Duodenal mucosa (tissue), 2 donors: ENCODE results near the gene CBFA2T3.

Experiments
- H3K27ac ChIP-seq: one replicate; pipeline ENCODE4 v1.7.0; 2013; ENCODE audit warnings: low read depth, low read length
- H3K27me3 ChIP-seq, 2 donors: one replicate each; pipeline ENCODE4 v1.7.0; 2013; ENCODE audit warnings: low read length in 2 of 2, control low read depth in 1 of 2; ENCODE audit not compliant: insufficient read depth in 2 of 2, control insufficient read depth in 1 of 2
- H3K36me3 ChIP-seq, 2 donors: one replicate each; pipeline ENCODE4 v1.7.0; 2013; ENCODE audit warnings: low read length in 2 of 2, control low read depth in 1 of 2; ENCODE audit not compliant: insufficient read depth in 2 of 2, control insufficient read depth in 1 of 2
- H3K4me1 ChIP-seq, 2 donors: one replicate each; pipeline ENCODE4 v1.7.0; 2013; ENCODE audit warnings: low read length in 2 of 2, control low read depth in 1 of 2; ENCODE audit not compliant: insufficient read depth in 2 of 2, control insufficient read depth in 1 of 2
- H3K4me3 ChIP-seq, 2 donors: one replicate each; pipeline ENCODE4 v1.7.0; 2013; ENCODE audit warnings: low read length in 2 of 2, low read depth in 1 of 2
- H3K9ac ChIP-seq, 2 donors: one replicate each; pipeline ENCODE4 v1.7.0; 2013; ENCODE audit warnings: low read length in 2 of 2, low read depth in 1 of 2
- H3K9me3 ChIP-seq, 2 donors: one replicate each; pipeline ENCODE4 v1.7.0; 2013; ENCODE audit warnings: low read length in 2 of 2, control low read depth in 1 of 2; ENCODE audit not compliant: control insufficient read depth in 1 of 2

Gene CBFA2T3

DNA sequence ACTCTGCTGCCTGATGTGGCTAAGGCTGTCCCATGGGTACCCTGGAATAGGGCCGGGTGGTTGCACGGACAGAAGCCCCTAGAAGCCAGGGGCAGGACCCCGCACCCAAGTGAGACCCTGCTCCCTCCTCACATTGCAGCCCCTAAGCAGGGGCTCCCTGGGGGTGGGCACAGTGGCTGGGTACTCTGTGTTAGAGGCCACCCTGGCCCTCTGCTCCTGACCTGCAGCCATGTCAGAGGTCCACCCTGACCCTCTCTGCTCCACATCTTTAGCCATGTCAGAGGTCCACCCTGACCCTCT is 2.1 kb downstream of the CBFA2T3 start:
- H3K9me3 ChIP-seq = no peaks in the 10 kb centered on the region
- no peak overlapping the region for H3K4me3 ChIP-seq
- H3K27me3 ChIP-seq = peaks cover 0 to 9% of the 10 kb centered on the region in 2 donors
- no peak overlapping the region for H3K27ac ChIP-seq
- H3K4me1 ChIP-seq = peaks cover 12 to 40% of the 10 kb centered on the region in 2 donors
- H3K36me3 ChIP-seq = no peaks in the 10 kb centered on the region
- H3K9ac ChIP-seq = no peak overlapping the region

DNA sequence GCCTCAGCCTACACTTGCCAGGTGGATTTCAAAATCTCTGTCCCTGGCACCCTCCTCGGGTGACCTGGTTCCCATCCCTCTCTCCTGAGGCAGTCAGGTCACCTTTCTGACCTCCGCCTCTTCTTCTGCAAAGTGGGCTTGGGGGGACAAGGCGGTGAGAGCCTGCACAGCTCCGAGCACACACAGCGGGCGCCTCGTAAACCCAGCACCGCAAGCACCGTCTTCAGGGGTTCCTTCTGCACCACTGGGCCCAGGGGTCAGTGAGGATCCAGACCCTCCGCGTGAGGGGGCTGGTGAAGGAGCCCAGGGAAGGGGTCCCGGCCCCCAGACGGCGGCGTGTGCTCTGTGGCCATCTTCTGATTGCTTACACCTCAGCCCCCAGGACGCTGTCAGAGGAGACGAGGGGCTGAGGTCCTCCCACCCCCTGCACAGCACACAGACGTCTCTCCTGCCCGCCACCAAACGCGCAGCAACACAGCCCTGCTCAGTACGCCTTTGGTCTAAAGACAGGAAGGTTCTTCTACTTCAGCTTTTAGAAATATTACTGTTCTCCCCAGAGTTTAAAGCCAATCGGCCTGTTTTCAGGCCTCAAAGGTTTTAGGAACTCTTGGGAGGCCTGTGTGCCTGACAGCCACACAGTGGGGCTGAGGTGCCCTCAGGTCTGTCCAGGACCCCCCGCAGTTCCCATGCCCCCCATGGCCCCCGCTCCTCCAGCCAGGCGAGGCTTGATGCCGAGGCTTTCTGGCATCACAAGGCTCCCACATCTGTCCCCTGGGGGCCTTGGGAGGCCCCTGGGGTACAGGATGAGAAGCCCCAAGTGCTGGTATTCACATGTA is 2.7 kb downstream of the CBFA2T3 start:
- H3K27ac ChIP-seq = no peak overlapping the region
- peaks cover 12 to 46% of the 10 kb centered on the region in 2 donors for H3K4me1 ChIP-seq
- H3K36me3 ChIP-seq = no peaks in the 10 kb centered on the region
- peaks cover 0 to 9% of the 10 kb centered on the region in 2 donors for H3K27me3 ChIP-seq
- H3K4me3 ChIP-seq = no peak overlapping the region
- H3K9me3 ChIP-seq = no peaks in the 10 kb centered on the region
- H3K9ac ChIP-seq = no peak overlapping the region

DNA sequence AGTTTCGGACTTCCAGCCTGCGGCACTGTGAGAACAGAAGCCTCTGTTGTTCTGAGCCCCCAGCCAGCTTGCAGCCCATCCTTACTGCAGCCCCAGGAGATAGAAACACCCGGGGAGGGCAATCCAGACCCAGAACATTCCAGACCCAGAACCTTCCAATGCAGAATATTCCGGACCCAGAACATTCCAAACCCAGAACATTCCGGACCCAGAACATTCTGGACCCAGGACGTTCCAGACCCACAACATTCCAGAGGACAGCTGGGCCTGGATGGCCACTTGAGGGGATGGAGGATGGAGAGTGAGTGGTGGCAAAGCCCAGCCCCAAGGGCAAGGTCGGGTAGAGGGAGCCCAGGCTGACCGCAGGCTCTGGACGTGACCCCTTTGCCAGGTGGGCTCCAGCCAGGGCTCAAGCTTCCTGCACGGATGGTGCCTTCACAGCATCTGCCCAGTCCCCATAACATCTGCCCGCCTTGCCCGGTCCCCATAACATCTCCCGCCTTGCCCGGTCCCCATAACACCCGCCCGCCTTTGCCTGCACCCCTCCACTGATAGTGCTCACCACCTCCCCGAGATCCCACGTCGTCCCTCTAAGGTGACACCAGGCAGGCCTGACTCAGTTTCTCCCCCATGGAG is 3.5 kb downstream of the CBFA2T3 start:
- Histone ChIP-seq H3K4me3 (no peak overlapping the region), H3K4me1 (peaks cover 12 to 54% of the 10 kb centered on the region in 2 donors), H3K27ac (no peak overlapping the region), H3K9ac (no peak overlapping the region), H3K9me3 (no peaks in the 10 kb centered on the region), H3K36me3 (no peaks in the 10 kb centered on the region), H3K27me3 (peaks cover 0 to 9% of the 10 kb centered on the region in 2 donors)

DNA sequence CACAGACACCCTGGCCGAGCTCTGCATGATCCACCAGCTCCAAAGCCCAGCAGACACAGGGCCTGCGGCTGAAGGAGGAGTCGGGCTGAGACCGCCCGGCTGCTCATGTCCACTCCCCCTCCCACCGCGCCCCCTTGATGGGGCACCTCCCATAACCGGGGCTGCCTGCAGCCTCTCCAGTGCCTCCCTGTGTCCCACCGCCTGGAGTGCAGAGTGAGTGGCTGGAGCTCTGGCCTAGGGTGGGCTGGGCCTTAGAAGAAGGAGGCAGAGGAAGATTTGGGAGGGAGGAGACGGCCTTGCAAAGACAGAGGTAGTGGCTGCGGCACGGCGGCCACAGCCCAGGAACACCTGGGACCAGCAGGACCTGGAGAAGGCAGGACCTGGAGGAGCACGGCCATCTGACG is 4.0 kb downstream of the CBFA2T3 start:
- Histone ChIP-seq H3K27ac (no peak overlapping the region), H3K27me3 (peaks cover 0 to 9% of the 10 kb centered on the region in 2 donors), H3K36me3 (no peaks in the 10 kb centered on the region), H3K9me3 (no peaks in the 10 kb centered on the region), H3K4me3 (no peak overlapping the region), H3K4me1 (peaks cover 7 to 51% of the 10 kb centered on the region in 2 donors), H3K9ac (no peak overlapping the region)

DNA sequence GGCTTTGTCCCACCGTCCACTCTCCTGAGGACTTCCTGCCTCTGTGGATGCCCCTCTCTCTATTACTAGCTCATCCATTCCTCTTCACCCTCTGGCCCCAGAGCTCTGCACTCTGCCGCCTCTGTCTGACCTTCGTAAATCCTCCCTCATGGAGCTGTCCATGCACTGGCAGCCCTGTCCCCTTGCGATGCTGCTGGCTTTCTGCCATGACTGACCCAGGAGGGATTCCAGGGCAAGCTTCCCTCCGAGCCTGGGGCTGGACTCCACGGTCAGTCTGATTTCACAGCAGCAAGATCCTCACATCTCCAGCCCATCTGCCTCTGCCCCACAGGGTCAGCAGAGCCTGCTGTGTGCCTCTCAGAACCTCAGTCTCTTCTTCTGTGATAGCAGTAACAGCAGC is 4.7 kb downstream of the CBFA2T3 start:
- peaks cover 0 to 8% of the 10 kb centered on the region in 2 donors for H3K27me3 ChIP-seq
- H3K27ac ChIP-seq = no peak overlapping the region
- no peaks in the 10 kb centered on the region for H3K36me3 ChIP-seq
- H3K4me3 ChIP-seq = no peak overlapping the region
- H3K4me1 ChIP-seq = peaks cover 5 to 51% of the 10 kb centered on the region in 2 donors
- H3K9ac ChIP-seq = no peak overlapping the region
- H3K9me3 ChIP-seq = no peaks in the 10 kb centered on the region

DNA sequence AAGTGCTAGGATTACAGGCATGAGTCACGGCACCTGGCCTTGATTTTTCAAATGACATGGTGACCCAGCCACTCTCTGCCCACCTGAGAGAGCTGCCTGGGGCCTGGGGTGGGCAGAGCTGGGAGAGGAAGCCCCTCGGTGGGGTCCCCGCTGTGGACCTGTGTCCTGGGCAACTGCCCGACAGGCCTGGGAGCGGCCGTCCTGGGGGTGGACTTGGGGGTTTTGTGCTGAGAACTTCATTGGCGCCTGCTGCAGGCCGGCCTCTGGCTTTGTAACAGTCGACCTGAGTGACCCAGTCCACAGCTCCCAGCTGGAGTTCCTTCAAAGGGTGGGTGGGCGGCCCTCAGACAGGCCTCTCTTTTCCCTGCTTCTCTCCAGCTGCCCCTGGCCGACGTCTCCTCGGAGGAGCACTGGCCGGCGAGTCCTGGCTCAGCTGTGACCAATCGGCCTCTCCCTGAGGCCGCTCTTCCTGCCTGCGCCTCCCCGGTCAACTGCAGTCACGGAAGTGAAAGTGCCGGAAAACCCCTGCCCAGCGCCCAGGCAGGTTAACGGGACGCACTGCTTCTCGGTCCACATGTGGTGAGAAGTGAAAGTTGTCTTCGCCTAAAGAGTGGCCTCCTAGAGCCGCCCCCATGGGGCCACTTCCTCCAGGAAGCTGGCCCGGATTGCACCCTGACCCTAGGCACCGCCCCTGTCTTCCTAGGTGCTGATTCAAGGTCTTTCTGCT is 5.5 kb downstream of the CBFA2T3 start:
- H3K4me1 ChIP-seq = peaks cover 5 to 50% of the 10 kb centered on the region in 2 donors
- H3K36me3 ChIP-seq = no peaks in the 10 kb centered on the region
- H3K9me3 ChIP-seq = no peaks in the 10 kb centered on the region
- peaks cover 0 to 5% of the 10 kb centered on the region in 2 donors for H3K27me3 ChIP-seq
- no peak overlapping the region for H3K4me3 ChIP-seq
- no peak overlapping the region for H3K27ac ChIP-seq
- no peak overlapping the region for H3K9ac ChIP-seq

DNA sequence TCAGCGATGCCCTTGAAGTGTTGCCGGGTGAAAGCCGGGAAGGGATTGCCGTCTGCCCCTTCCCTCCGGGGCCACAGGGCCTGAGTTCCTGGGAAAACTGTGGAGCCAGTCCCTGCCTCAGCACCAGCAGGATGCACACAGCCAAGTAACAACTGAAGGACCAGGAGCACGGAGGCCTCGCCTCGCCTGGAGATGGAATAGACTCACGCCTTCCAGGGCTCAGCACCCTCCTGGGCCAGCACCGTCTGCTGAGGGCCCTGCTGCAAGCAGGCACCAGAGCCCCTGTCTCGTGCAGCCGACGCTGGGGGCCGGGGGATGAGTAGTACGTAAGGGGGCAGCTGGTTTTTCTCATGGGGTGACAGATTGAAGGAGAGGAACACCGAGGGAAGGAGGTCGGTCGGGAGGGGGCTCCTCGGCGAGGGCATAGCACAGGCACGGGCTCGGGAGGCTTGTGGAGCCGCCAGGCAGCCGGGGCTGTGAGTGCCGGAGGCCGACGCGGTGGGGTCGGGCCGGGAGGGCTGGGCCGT is 6.4 kb downstream of the CBFA2T3 start:
- Histone ChIP-seq H3K27ac (no peak overlapping the region), H3K9me3 (no peaks in the 10 kb centered on the region), H3K9ac (no peak overlapping the region), H3K27me3 (peaks cover 0 to 5% of the 10 kb centered on the region in 2 donors), H3K36me3 (no peaks in the 10 kb centered on the region), H3K4me3 (no peak overlapping the region), H3K4me1 (peaks cover 5 to 54% of the 10 kb centered on the region in 2 donors)

DNA sequence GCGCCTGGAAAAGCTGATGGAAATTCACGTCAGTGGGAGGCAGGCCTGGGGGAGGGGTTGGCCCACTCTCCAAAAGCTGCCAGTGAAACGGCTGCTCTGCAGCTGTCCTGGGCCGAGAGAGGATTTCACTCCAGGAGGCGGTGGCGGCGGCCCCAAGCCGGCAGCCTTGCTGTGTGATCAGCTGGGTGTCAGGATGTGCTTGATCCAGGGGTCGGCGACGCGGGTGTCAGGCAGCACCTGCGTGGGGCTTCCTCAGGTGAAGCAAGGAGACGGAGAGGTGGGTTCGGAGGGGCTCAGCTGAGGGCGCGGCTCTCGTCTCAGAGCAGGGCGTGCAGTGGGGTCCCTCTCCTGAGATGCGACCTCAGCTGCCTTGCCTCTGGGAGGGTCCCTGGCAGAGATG is 7.0 kb downstream of the CBFA2T3 start:
- peaks cover 5 to 54% of the 10 kb centered on the region in 2 donors for H3K4me1 ChIP-seq
- no peak overlapping the region for H3K4me3 ChIP-seq
- H3K36me3 ChIP-seq = no peaks in the 10 kb centered on the region
- H3K27me3 ChIP-seq = peaks cover 0 to 5% of the 10 kb centered on the region in 2 donors
- H3K27ac ChIP-seq = no peak overlapping the region
- no peak overlapping the region for H3K9ac ChIP-seq
- H3K9me3 ChIP-seq = no peaks in the 10 kb centered on the region

DNA sequence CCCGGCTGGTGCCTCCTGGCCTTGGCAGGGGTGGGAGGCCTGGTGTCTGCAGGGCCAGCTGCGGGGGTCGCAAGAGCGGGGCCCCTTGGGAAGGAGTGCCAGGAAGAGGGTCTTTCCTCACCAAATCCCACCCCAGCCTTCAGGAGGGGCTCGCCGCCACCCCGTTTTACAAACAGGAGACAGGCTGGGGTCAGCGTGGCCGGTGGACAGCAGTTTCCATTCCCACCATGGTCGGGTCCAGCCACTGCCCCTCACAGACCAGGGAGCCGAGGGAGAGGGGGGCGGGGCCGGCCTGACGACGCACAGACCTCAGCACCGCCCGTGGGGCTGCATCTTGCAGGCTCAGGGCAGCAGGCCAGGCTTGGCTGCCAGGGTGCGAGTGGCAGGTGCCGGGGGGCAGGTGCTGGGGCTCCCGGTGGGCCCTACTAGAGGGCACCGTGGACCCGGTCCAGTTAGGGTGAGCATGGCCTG is 7.6 kb downstream of the CBFA2T3 start:
- H3K27ac ChIP-seq = no peak overlapping the region
- H3K4me1 ChIP-seq = peaks cover 5 to 54% of the 10 kb centered on the region in 2 donors
- no peak overlapping the region for H3K4me3 ChIP-seq
- H3K27me3 ChIP-seq = peaks cover 0 to 5% of the 10 kb centered on the region in 2 donors
- H3K9ac ChIP-seq = no peak overlapping the region
- no peaks in the 10 kb centered on the region for H3K36me3 ChIP-seq
- H3K9me3 ChIP-seq = no peaks in the 10 kb centered on the region
